Fibroblast of villous mesenchyme (primary cell): Measurements from ENCODE around the gene ANKFN1. TPM values are rescaled to one million over a fixed set of nuclear protein-coding genes. Genes with fewer than 3 reads are reported as not detected.

Experiments used
- DNase-seq: peaks from one replicate; pipeline ENCODE4 v3.0.0-alpha.2; 2010; ENCODE audit warnings: low read depth
- H3K4me3 ChIP-seq: 2 replicates; pipeline ENCODE4 v1.5.1; 2011; ENCODE audit warnings: low read depth, mild to moderate bottlenecking, low read length
- total RNA-seq: library from RNA; depleted of rRNA; stranded (reverse); fragments of >200 nt; gene quantifications from 2 replicates; pipeline ENCODE4 v1.2.3, GENCODE V29; 2012
- TF ChIP-seq, protein P1 (sequence below): IDR thresholded peaks from 2 replicates; pipeline ENCODE4 v1.5.1; 2012; ENCODE audit warnings: low read depth, mild to moderate bottlenecking, low read length; ENCODE audit not compliant: insufficient read depth

ANKFN1 gene
- total RNA-seq, 1 donor = under 0.01 TPM

- DNase-seq = no peak
- no peak overlapping the region for H3K4me3 ChIP-seq
- TF ChIP-seq, protein P1, sequence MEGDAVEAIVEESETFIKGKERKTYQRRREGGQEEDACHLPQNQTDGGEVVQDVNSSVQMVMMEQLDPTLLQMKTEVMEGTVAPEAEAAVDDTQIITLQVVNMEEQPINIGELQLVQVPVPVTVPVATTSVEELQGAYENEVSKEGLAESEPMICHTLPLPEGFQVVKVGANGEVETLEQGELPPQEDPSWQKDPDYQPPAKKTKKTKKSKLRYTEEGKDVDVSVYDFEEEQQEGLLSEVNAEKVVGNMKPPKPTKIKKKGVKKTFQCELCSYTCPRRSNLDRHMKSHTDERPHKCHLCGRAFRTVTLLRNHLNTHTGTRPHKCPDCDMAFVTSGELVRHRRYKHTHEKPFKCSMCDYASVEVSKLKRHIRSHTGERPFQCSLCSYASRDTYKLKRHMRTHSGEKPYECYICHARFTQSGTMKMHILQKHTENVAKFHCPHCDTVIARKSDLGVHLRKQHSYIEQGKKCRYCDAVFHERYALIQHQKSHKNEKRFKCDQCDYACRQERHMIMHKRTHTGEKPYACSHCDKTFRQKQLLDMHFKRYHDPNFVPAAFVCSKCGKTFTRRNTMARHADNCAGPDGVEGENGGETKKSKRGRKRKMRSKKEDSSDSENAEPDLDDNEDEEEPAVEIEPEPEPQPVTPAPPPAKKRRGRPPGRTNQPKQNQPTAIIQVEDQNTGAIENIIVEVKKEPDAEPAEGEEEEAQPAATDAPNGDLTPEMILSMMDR = no peak
Measured at GRCh38 chr17:56495556-56495955, 342.3 kb downstream of the ANKFN1 start.

GRCh38 chr17:56497132-56497531, 343.9 kb downstream of the ANKFN1 start:
- no peak for DNase-seq
- H3K4me3 ChIP-seq = no peak overlapping the region
- TF ChIP-seq, protein P1 = no peak

DNA sequence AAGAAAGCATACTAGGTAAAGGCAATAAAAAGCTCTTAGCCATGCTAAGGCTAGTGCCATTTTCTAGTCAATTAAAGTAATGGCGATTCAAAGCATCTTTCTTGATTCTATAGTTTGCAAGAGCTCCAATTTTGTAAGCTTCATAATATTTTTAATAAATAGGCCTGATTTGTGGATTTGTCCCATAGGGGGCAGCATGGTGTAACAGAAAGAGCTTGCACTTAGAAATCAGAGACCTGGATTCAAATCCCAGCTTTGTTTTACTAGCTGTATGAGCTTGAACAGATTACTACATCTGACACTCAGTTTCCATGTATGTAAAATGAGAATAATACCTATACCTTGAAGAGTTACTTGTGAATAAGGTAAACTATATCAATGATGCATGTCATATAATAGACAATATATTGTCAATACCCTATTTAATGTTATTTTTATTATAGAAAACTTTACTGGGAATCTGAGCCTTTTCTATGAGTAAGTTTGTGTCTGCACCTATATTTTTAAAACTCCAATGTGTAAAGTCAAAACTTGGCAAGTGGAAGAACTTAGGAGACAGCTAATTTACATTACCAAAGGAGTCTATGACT, 346.6 kb downstream of the ANKFN1 start:
- TF ChIP-seq, protein P1 = peak; percentile 36
- DNase-seq = peak; percentile 30
- no peak overlapping the region for H3K4me3 ChIP-seq

DNA sequence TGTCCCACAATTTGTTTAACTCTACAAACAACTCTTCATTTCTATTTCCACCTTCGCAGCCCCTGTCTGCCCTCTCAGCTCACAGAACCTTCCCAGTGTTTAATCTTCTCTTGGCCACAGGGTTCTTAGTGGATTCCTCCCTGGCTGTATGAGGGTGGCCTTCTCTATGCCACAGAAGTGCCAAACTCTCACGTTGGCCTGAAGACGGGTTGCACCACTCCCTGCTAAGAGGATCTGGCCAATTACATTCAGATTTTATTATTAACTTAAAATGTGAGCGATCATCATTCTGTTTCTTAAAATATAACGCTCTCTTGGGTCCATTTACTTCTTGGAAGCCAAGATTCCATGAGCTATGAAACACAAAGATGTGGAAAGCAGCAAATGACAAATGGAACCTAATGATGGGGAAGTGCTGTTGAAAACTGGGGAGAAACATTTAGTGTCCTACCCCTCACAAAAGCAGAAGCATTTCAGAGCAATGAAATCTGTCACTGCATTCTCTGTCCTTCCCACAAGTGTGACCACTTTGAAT, 348.9 kb downstream of the ANKFN1 start:
- TF ChIP-seq, protein P1 = no peak
- no peak for DNase-seq
- no peak overlapping the region for H3K4me3 ChIP-seq

GRCh38 chr17:56505154-56505756, 352.0 kb downstream of the ANKFN1 start:
- no peak for DNase-seq
- TF ChIP-seq, protein P1 = no peak
- H3K4me3 ChIP-seq = no peak overlapping the region

- H3K4me3 ChIP-seq = no peak overlapping the region
- TF ChIP-seq, protein P1 = no peak
- DNase-seq = no peak
Measured at GRCh38 chr17:56506349-56506748, 353.1 kb downstream of the ANKFN1 start.
